Vagina (tissue), 2 donors: ENCODE data around the gene ZNF85.

Experiments used
- CTCF ChIP-seq, 3 experiments: fragments of 450-650 bp in 2 of 3; fragments of 200-600 bp in 1 of 3; sonication (generic) in 1 of 3; IDR thresholded peaks; one replicate each; pipeline ENCODE4 v1.5.1; 2017 to 2019; ENCODE audit warnings: antibody characterized with exemption in 3 of 3, mild to moderate bottlenecking in 2 of 3, moderate library complexity in 2 of 3
- POLR2AphosphoS5 ChIP-seq, 2 donors: sonication (generic); formaldehyde crosslinking; IDR thresholded peaks; one replicate each; pipeline ENCODE4 v1.9.0; 2017; ENCODE audit warnings: antibody characterized with exemption in 2 of 2, mild to moderate bottlenecking in 2 of 2, low read depth in 1 of 2; ENCODE audit not compliant: insufficient read depth in 1 of 2

- TF ChIP-seq CTCF (IDR thresholded peaks at IDR 0.05) (no peak), POLR2AphosphoS5 (IDR thresholded peaks at IDR 0.05; ENCODE audit: insufficient read depth in 1 of 2, low read depth in 1 of 2) (no peak)
These were observed 41.7 kb downstream of the ZNF85 start for GRCh38 chr19:20964798-20965197.
